ENCODE measurements around the gene CARD19.

Gene CARD19

GRCh38 chr9:93119953-93120845, 24.2 kb downstream of the CARD19 start (continued):
- TF ChIP-seq SP7 (tag by site-specific recombination; IDR thresholded peaks at IDR 0.05) (0 out of 2 replicates have a peak, but pooled peaks have one; percentile 42), ZNF404 (tag by site-specific recombination; IDR thresholded peaks at IDR 0.05) (no peak), ZNF777 (tag by site-specific recombination; IDR thresholded peaks at IDR 0.05; ENCODE audit: borderline replicate concordance) (no peak), OSR2 (tag by site-specific recombination; IDR thresholded peaks at IDR 0.05) (no peak), ZNF324 (tag by site-specific recombination; IDR thresholded peaks at IDR 0.05) (no peak), ZNF629 (tag by site-specific recombination; IDR thresholded peaks at IDR 0.05) (no peak), ZNF202 (tag by site-specific recombination; IDR thresholded peaks at IDR 0.05; ENCODE audit: borderline replicate concordance) (no peak), KLF1 (tag by site-specific recombination; IDR thresholded peaks at IDR 0.05) (peak; percentile 53), ZBTB11 (tag by site-specific recombination; conservative IDR thresholded peaks at IDR 0.05; ENCODE audit: low read depth) (0 out of 2 replicates have a peak, but pooled peaks have one; percentile 22), ZNF280D (tag by site-specific recombination; IDR thresholded peaks at IDR 0.05) (no peak), ZNF24 (tag by site-specific recombination; IDR thresholded peaks at IDR 0.05) (no peak), ZIC2 (tag by site-specific recombination; IDR thresholded peaks at IDR 0.05) (peak; percentile 86), ZNF473 (tag by site-specific recombination; IDR thresholded peaks at IDR 0.05) (no peak), ZNF585B (tag by site-specific recombination; IDR thresholded peaks at IDR 0.05) (no peak), ZNF791 (tag by site-specific recombination; IDR thresholded peaks at IDR 0.05) (no peak), ZNF449 (tag by site-specific recombination; IDR thresholded peaks at IDR 0.05) (no peak), HIC1 (tag by site-specific recombination; IDR thresholded peaks at IDR 0.05) (no peak), PRDM4 (tag by site-specific recombination; IDR thresholded peaks at IDR 0.05) (no peak), ZNF148 (tag by site-specific recombination; IDR thresholded peaks at IDR 0.05; ENCODE audit: borderline replicate concordance) (no peak), ZNF558 (tag by site-specific recombination; IDR thresholded peaks at IDR 0.05) (no peak), YY1 (tag by site-specific recombination; IDR thresholded peaks at IDR 0.05) (no peak), ZNF843 (tag by site-specific recombination; IDR thresholded peaks at IDR 0.05) (no peak), ZSCAN16 (tag by site-specific recombination; IDR thresholded peaks at IDR 0.05) (no peak), ZNF138 (tag by site-specific recombination; IDR thresholded peaks at IDR 0.05; ENCODE audit: borderline replicate concordance) (no peak)

Measured in HEK293 (cell line).